ENCODE results near the gene LUZP2. TPM values are rescaled to one million over a fixed set of nuclear protein-coding genes. Genes with fewer than 3 reads are reported as not detected.

The LUZP2 gene
- total and polyA plus RNA-seq, 2 of the 8 experiments (the other 6 are each of a cell fraction or from before 2014, with no cell fraction given): 0.79 to 1.5 TPM

DNA sequence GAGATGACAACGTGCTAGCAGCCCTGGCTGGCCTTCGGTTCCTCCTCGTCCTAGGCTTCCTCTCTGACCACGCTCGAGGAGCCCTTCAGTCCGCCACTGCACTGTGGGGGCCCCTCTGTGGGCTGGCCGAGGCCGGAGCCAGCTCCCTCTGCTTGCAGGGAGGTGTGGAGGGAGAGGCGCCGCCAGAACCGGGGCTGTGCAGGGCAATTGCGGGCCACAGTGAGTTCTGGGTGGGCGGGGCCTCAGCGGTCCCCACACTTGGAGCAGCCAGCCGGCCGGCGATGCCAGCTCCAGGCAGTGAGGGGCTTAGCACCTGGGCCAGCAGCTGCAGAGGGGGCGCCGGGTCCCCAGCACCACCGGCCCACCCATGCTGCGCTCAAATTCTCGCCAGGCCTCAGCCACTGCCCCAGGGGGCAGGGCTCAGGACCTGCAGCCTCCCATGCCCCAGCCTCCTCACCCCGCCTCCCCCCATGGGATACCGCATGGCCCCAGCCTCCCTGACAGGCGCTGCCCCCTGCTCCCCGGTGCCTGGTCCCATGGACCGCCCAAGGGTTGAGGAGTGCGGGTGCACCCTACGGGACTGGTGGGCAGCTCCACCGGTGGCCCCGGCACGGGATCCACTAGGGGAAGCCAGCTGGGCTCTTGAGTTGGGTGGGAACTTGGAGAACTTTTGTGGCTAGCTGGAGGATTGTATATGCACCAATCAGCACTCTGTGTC lies 399.4 kb downstream of the LUZP2 start (continued):
- TF ChIP-seq KDM5A (IDR thresholded peaks at IDR 0.05; ENCODE audit: low read length) (no peak), SIX5 (IDR thresholded peaks at IDR 0.05; ENCODE audit: low read depth, low read length) (no peak), JUND (IDR thresholded peaks at IDR 0.05; ENCODE audit: low read length) (no peak), CHD2 (IDR thresholded peaks at IDR 0.05; ENCODE audit: low read length) (no peak), CHD1 (IDR thresholded peaks at IDR 0.05; ENCODE audit: low read depth, low read length) (no peak), SIRT6 (IDR thresholded peaks at IDR 0.05; ENCODE audit: low read length) (no peak), SAP30 (IDR thresholded peaks at IDR 0.05; ENCODE audit: insufficient read depth, insufficient replicate concordance, low read length) (no peak), SIN3A (conservative IDR thresholded peaks at IDR 0.05 in 1 of 2, IDR thresholded peaks at IDR 0.05 in 1 of 2; ENCODE audit: low read depth in 1 of 2, low read length in 2 of 2) (no peak)

Measured in H1 (cell line).